CD4-positive, alpha-beta T cell (primary cell): ENCODE measurements around the gene MPPED1. TPM values are rescaled to one million over a fixed set of nuclear protein-coding genes. Genes with fewer than 3 reads are reported as not detected.

ENCODE experiments used
- ATAC-seq: fragments of 200-7000 bp; cut with Tn5 transposase; one replicate; pipeline ENCODE4 v1.10.0; 2022; ENCODE audit warnings: mild to moderate bottlenecking; ENCODE audit not compliant: poor library complexity
- CTCF ChIA-PET: fragments of 350-600 bp; sonication (Branson Sonifier 250); formaldehyde crosslinking; loops from one replicate; lab custom pipeline; 2021; ENCODE audit warnings: antibody characterized with exemption, inconsistent platforms; lab: Charles Lee
- POLR2A ChIA-PET: fragments of 350-600 bp; sonication (Branson Sonifier 250); formaldehyde crosslinking; loops from one replicate; lab custom pipeline; 2021; ENCODE audit warnings: antibody characterized with exemption, inconsistent platforms; lab: Charles Lee
- DNase-seq, 14 experiments: peaks; one replicate each; pipeline ENCODE4 v3.0.0-alpha.2; 2013 to 2020; ENCODE audit warnings: mixed read lengths in 2 of 14
- H3K27ac ChIP-seq, 2 donors: one replicate each; pipeline versions ENCODE4 v1.5.1 to v1.7.0; 2013; ENCODE audit warnings: low read length in 2 of 2, low read depth in 1 of 2, mild to moderate bottlenecking in 1 of 2
- H3K27me3 ChIP-seq, 2 experiments: 1 replicate in 1 of 2; 2 replicates in 1 of 2; pipeline versions ENCODE4 v1.6.1 to v1.7.0; 2013; ENCODE audit warnings: low read length in 2 of 2, control low read depth in 1 of 2, mild to moderate bottlenecking in 1 of 2, moderate library complexity in 1 of 2; ENCODE audit not compliant: insufficient read depth in 2 of 2, control insufficient read depth in 1 of 2
- H3K36me3 ChIP-seq: one replicate; pipeline ENCODE4 v1.6.1; 2013; ENCODE audit warnings: low read length, control low read depth; ENCODE audit not compliant: insufficient read depth
- H3K4me1 ChIP-seq: one replicate; pipeline ENCODE4 v1.6.1; 2013; ENCODE audit warnings: low read length, control low read depth; ENCODE audit not compliant: insufficient read depth
- H3K4me3 ChIP-seq: one replicate; pipeline ENCODE4 v1.5.1; 2013; ENCODE audit warnings: mild to moderate bottlenecking, low read length, moderate library complexity
- H3K9me3 ChIP-seq, 2 experiments: 1 replicate in 1 of 2; 2 replicates in 1 of 2; pipeline versions ENCODE4 v1.6.1 to v1.7.0; 2013; ENCODE audit warnings: low read length in 2 of 2, mild to moderate bottlenecking in 2 of 2, control low read depth in 1 of 2, moderate library complexity in 1 of 2; ENCODE audit not compliant: control insufficient read depth in 1 of 2, insufficient read depth in 1 of 2
- H3K27ac Mint-ChIP-seq: one replicate; pipeline ENCODE4 v1.8.0; 2020; ENCODE audit warnings: mixed read lengths
- H3K27me3 Mint-ChIP-seq: one replicate; pipeline ENCODE4 v1.8.0; 2021; ENCODE audit warnings: mixed read lengths
- H3K36me3 Mint-ChIP-seq: one replicate; pipeline ENCODE4 v1.8.0; 2021; ENCODE audit warnings: low read depth, mixed read lengths
- H3K4me1 Mint-ChIP-seq: one replicate; pipeline ENCODE4 v1.8.0; 2021; ENCODE audit warnings: low read depth, mixed read lengths
- H3K4me3 Mint-ChIP-seq: one replicate; pipeline ENCODE4 v1.8.0; 2020; ENCODE audit warnings: mild to moderate bottlenecking, mixed read lengths
- H3K9me3 Mint-ChIP-seq: one replicate; pipeline ENCODE4 v1.8.0; 2020; ENCODE audit warnings: mixed read lengths
- intact Hi-C, 2 experiments: fragments of 100-400 bp; cut with DNase I in 1 of 2; cut with micrococcal nuclease in 1 of 2; formaldehyde crosslinking; loops; one replicate each; pipeline versions ENCODE4 v1.15.1 to v1.9.0; 2023 to 2025; cut with DNase I, micrococcal nuclease
- total RNA-seq, 174 experiments: library from RNA in 2 of 174; stranded (reverse) in 2 of 174; gene quantifications; one replicate each; pipeline ENCODE4 v1.2.3 and lab custom pipeline; 2021 to 2026
- TF ChIP-seq, protein P1 (sequence below): fragments of 200-600 bp; IDR thresholded peaks from one replicate; pipeline ENCODE4 v1.8.0; 2022; ENCODE audit warnings: antibody characterized with exemption, mild to moderate bottlenecking

The MPPED1 gene
- total RNA-seq, 2 experiments from 2014 or later: not detected

DNA sequence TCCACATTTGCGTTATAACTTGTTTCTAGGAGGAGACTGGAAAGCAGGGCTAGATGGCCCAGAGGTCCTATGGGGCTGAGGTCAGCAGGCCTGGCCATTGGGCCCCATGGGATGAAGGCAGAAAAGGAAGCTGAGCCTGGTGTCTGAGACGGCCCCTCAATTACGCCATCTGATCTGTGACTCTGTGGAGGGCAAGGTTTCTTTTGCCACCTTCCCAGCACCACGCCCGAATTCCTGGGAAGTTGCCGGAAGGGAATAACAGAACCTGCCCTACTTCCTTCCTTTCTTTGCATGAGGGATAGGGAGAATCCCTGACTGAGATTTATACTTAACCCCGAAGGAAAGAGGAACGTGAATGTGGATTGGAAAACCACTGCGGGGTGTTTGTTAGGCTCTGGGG lies 118.1 kb downstream of the MPPED1 start:
- Histone ChIP-seq H3K27me3 (peaks cover 2 to 7% of the 10 kb centered on the region in 2 experiments), H3K4me1 (no peaks in the 10 kb centered on the region), H3K9me3 (peaks cover 0 to 10% of the 10 kb centered on the region in 2 experiments), H3K36me3 (no peaks in the 10 kb centered on the region), H3K4me3 (no peak overlapping the region), H3K27ac (no peak overlapping the region)
- no peak for DNase-seq
- Mint-ChIP-seq H3K36me3 (no peaks in the 10 kb centered on the region), H3K4me3 (no peak overlapping the region), H3K9me3 (no peaks in the 10 kb centered on the region), H3K27me3 (peaks cover 3% of the 10 kb centered on the region), H3K4me1 (no peaks in the 10 kb centered on the region), H3K27ac (no peak overlapping the region)
- no peak for ATAC-seq
- TF ChIP-seq, protein P1, sequence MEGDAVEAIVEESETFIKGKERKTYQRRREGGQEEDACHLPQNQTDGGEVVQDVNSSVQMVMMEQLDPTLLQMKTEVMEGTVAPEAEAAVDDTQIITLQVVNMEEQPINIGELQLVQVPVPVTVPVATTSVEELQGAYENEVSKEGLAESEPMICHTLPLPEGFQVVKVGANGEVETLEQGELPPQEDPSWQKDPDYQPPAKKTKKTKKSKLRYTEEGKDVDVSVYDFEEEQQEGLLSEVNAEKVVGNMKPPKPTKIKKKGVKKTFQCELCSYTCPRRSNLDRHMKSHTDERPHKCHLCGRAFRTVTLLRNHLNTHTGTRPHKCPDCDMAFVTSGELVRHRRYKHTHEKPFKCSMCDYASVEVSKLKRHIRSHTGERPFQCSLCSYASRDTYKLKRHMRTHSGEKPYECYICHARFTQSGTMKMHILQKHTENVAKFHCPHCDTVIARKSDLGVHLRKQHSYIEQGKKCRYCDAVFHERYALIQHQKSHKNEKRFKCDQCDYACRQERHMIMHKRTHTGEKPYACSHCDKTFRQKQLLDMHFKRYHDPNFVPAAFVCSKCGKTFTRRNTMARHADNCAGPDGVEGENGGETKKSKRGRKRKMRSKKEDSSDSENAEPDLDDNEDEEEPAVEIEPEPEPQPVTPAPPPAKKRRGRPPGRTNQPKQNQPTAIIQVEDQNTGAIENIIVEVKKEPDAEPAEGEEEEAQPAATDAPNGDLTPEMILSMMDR: no peak
- intact Hi-C loops: no loop called here
- ChIA-PET POLR2A (no interaction called here), CTCF (no interaction called here)

GRCh38 chr22:43530349-43531201 lies 118.8 kb downstream of the MPPED1 start:
- Histone ChIP-seq H3K4me1 (no peaks in the 10 kb centered on the region), H3K9me3 (peaks cover 0 to 10% of the 10 kb centered on the region in 2 experiments), H3K27ac (no peak overlapping the region), H3K27me3 (peaks cover 2 to 7% of the 10 kb centered on the region in 2 experiments), H3K4me3 (no peak overlapping the region), H3K36me3 (no peaks in the 10 kb centered on the region)
- no peak for ATAC-seq
- H3K4me1 Mint-ChIP-seq: no peaks in the 10 kb centered on the region
- no peak overlapping the region for H3K4me3 Mint-ChIP-seq
- intact Hi-C loops: no loop called here
- POLR2A ChIA-PET: no interaction called here
- H3K27ac Mint-ChIP-seq: no peak overlapping the region
- TF ChIP-seq, protein P1: no peak
- no peaks in the 10 kb centered on the region for H3K36me3 Mint-ChIP-seq
- H3K27me3 Mint-ChIP-seq: peaks cover 7% of the 10 kb centered on the region
- no peaks in the 10 kb centered on the region for H3K9me3 Mint-ChIP-seq
- CTCF ChIA-PET: no interaction called here
- no peak for DNase-seq

DNA sequence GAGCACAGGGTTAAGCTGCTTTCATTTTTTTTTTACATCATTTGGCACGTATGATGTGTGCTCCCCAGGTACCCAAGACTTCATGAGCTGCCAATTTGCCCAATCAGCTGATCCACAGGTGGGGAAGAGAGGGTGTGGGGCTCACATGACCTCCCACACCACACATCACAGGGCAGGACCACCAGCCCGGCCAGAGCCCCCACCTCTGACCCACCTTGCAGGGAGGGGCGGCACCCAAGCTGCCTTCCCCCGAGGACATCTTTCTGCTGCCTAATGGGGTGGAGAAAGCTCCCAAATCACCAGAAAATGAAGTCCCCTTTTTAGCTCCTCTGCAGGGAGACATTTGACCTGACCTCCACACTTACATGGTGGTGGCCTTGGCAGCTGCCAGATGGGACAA lies 119.8 kb downstream of the MPPED1 start:
- Mint-ChIP-seq H3K36me3 (no peaks in the 10 kb centered on the region), H3K4me1 (no peaks in the 10 kb centered on the region), H3K4me3 (no peak overlapping the region), H3K27me3 (peaks cover 9% of the 10 kb centered on the region), H3K27ac (no peak overlapping the region), H3K9me3 (no peaks in the 10 kb centered on the region)
- H3K9me3 ChIP-seq: peaks cover 0 to 10% of the 10 kb centered on the region in 2 experiments
- H3K4me1 ChIP-seq: no peaks in the 10 kb centered on the region
- peaks cover 2 to 7% of the 10 kb centered on the region in 2 experiments for H3K27me3 ChIP-seq
- H3K27ac ChIP-seq: no peak overlapping the region
- POLR2A ChIA-PET: no interaction called here
- ATAC-seq (no peak), DNase-seq (no peak)
- no peak overlapping the region for H3K4me3 ChIP-seq
- TF ChIP-seq, protein P1: no peak
- no peaks in the 10 kb centered on the region for H3K36me3 ChIP-seq
- CTCF ChIA-PET: no interaction called here
- intact Hi-C loops: no loop called here
